Parathyroid adenoma (tissue), 2 donors: ENCODE results near the gene OPA3.
A peak's percentile ranks its signal among the peaks of the same experiment; 100 is the strongest.

Source experiments
- H2AFZ ChIP-seq: fragments of 300-600 bp; sonication (generic); one replicate; pipeline ENCODE4 v1.7.0; 2017; ENCODE audit warnings: antibody characterized with exemption, mild to moderate bottlenecking
- H3K27ac ChIP-seq: fragments of 300-600 bp; sonication (generic); one replicate; pipeline ENCODE4 v1.7.0; 2017
- H3K27me3 ChIP-seq: fragments of 300-600 bp; sonication (generic); one replicate; pipeline ENCODE4 v1.7.0; 2017; ENCODE audit warnings: low read length; ENCODE audit not compliant: control insufficient read depth, insufficient read depth
- H3K36me3 ChIP-seq: fragments of 300-600 bp; sonication (generic); one replicate; pipeline ENCODE4 v1.7.0; 2017; ENCODE audit warnings: low read length; ENCODE audit not compliant: control insufficient read depth, insufficient read depth
- H3K4me1 ChIP-seq: fragments of 300-600 bp; sonication (generic); one replicate; pipeline ENCODE4 v1.7.0; 2017; ENCODE audit warnings: control low read depth
- H3K4me2 ChIP-seq: fragments of 300-600 bp; sonication (generic); one replicate; pipeline ENCODE4 v1.7.0; 2017; ENCODE audit warnings: low read length
- H3K4me3 ChIP-seq: fragments of 300-600 bp; sonication (generic); one replicate; pipeline ENCODE4 v1.7.0; 2017; ENCODE audit warnings: low read depth, low read length
- H3K79me2 ChIP-seq: fragments of 300-600 bp; sonication (generic); one replicate; pipeline ENCODE4 v1.7.0; 2017; ENCODE audit warnings: control low read depth
- H3K9ac ChIP-seq: fragments of 300-600 bp; sonication (generic); one replicate; pipeline ENCODE4 v1.7.0; 2017; ENCODE audit warnings: mild to moderate bottlenecking
- H3K9me3 ChIP-seq: fragments of 300-600 bp; sonication (generic); one replicate; pipeline ENCODE4 v1.7.0; 2017; ENCODE audit warnings: low read length; ENCODE audit not compliant: control insufficient read depth
- TF ChIP-seq, protein P1 (sequence below): fragments of 300-600 bp; sonication (generic); IDR thresholded peaks from one replicate; pipeline ENCODE4 v1.7.0; 2017; ENCODE audit warnings: antibody characterized with exemption, mild to moderate bottlenecking
- donor health status: primary hyperparathyroidism.

OPA3 gene

DNA sequence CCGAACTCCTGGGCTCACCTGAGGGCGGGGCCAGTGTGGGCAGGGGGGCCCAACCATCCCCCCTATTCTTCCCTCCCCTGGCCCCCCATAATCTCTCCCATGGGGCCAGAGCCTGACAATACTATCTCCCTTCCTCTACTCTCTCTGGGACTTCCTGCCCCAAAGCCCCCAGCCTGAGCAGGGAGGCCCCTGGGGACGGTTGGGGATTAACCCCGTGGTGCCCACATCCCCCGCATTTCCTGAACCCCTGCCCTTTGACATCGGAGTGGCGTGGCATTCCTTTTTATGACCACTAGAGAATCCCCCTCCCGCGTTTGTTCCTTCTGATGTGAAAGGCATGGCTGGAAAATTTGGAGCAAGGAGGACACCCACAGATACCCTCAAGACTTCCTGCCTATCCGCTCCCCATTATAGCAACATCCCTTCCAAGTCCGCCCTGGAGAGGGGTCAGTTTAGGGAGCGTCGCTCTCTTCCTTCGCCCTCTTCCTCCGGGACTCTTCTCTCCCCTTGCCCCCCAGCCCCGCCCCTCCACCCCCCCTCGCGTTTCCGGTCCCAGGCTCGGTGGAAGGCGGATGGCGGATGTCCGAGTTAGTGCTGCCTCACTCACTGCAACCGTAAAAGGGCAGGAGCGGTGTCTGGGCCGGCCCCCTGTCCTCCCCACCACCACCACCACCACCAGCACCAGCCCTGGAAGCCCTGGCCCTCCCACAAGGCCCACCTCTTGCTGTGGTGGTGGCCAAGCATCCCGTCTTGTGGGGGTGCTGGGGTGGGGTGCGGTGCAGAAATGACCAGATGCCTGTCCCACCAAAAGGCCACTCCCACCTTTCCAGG, 75.5 kb downstream of the OPA3 start:
- Histone ChIP-seq H3K4me1 (peaks cover 7% of the 10 kb centered on the region), H3K79me2 (peaks cover 15% of the 10 kb centered on the region)
- TF ChIP-seq, protein P1, sequence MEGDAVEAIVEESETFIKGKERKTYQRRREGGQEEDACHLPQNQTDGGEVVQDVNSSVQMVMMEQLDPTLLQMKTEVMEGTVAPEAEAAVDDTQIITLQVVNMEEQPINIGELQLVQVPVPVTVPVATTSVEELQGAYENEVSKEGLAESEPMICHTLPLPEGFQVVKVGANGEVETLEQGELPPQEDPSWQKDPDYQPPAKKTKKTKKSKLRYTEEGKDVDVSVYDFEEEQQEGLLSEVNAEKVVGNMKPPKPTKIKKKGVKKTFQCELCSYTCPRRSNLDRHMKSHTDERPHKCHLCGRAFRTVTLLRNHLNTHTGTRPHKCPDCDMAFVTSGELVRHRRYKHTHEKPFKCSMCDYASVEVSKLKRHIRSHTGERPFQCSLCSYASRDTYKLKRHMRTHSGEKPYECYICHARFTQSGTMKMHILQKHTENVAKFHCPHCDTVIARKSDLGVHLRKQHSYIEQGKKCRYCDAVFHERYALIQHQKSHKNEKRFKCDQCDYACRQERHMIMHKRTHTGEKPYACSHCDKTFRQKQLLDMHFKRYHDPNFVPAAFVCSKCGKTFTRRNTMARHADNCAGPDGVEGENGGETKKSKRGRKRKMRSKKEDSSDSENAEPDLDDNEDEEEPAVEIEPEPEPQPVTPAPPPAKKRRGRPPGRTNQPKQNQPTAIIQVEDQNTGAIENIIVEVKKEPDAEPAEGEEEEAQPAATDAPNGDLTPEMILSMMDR = no peak

DNA sequence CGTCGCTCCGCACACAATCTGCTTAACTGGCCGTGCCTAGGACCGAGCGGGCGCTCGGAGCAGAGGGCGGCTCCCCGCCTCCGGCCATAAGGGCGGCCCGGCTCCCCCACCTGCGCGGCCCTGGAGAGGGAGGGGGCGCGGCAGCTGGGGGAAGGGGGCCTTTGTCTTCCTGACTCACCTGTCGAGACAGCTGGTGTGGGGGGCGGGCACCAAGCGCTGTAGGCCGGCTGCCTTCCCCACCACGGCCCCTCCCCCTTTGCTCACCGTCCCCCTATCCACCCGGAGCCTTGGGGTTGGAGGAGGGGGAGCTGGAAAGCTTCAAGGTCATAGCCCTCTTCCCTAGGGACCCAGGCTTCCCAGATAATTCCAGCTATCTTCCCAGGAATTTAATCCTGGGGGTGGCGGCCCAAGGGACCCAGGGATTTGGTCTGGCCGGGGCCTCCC, 76.2 kb downstream of the OPA3 start:
- Histone ChIP-seq H3K27me3 (no peaks in the 10 kb centered on the region), H3K79me2 (peaks cover 12% of the 10 kb centered on the region), H3K4me2 (peak overlapping the region; percentile 84), H2AFZ (peak overlapping the region; percentile 59), H3K36me3 (no peaks in the 10 kb centered on the region), H3K4me3 (peak overlapping the region; percentile 92), H3K4me1 (peaks cover 4% of the 10 kb centered on the region), H3K27ac (peak overlapping the region; percentile 81), H3K9me3 (no peaks in the 10 kb centered on the region), H3K9ac (peak overlapping the region; percentile 61)
- TF ChIP-seq, protein P1 = no peak

More for the DNA sequence above, 75.5 kb downstream of the OPA3 start:
- H3K4me3 ChIP-seq = peak overlapping the region; percentile 92
- peak overlapping the region; percentile 81 for H3K27ac ChIP-seq
- peak overlapping the region; percentile 15 for H3K9ac ChIP-seq
- H3K9me3 ChIP-seq = no peaks in the 10 kb centered on the region
- no peaks in the 10 kb centered on the region for H3K36me3 ChIP-seq
- peak overlapping the region; percentile 59 for H2AFZ ChIP-seq
- H3K27me3 ChIP-seq = no peaks in the 10 kb centered on the region
- peak overlapping the region; percentile 84 for H3K4me2 ChIP-seq

DNA sequence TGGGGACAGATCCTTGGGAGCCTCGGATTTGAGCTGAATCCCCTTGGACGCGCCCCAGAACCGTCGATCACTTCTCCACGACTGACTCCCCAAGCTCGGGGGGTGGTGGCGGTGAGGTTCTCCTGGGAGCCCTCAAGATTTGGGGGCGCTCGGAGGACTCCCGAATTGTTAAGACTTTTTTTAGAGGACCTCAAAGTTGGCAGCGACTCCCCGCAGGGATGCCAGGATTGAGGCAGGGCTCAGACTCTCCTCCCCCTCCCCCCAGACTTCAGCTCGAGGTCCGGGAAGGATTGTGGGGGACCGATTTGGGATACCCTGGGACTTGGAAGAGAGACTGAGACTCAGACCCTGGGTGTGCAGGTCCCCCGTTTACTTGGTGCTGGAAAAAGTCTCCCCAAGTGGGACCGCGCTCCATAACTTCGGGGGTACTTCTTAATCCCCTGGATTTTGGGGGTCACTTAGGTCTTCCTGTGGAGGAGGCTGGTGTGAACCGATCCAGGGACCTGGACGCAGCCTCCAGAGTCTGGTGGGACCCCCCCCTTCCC, 76.7 kb downstream of the OPA3 start:
- TF ChIP-seq, protein P1 = no peak
- peak overlapping the region; percentile 81 for H3K27ac ChIP-seq
- H3K79me2 ChIP-seq = peaks cover 12% of the 10 kb centered on the region
- peak overlapping the region; percentile 84 for H3K4me2 ChIP-seq
- H3K9me3 ChIP-seq = no peaks in the 10 kb centered on the region
- peak overlapping the region; percentile 92 for H3K4me3 ChIP-seq
- no peaks in the 10 kb centered on the region for H3K27me3 ChIP-seq
- peak overlapping the region; percentile 61 for H3K9ac ChIP-seq
- peaks cover 4% of the 10 kb centered on the region for H3K4me1 ChIP-seq
- H3K36me3 ChIP-seq = no peaks in the 10 kb centered on the region
- peak overlapping the region; percentile 97 for H2AFZ ChIP-seq

DNA sequence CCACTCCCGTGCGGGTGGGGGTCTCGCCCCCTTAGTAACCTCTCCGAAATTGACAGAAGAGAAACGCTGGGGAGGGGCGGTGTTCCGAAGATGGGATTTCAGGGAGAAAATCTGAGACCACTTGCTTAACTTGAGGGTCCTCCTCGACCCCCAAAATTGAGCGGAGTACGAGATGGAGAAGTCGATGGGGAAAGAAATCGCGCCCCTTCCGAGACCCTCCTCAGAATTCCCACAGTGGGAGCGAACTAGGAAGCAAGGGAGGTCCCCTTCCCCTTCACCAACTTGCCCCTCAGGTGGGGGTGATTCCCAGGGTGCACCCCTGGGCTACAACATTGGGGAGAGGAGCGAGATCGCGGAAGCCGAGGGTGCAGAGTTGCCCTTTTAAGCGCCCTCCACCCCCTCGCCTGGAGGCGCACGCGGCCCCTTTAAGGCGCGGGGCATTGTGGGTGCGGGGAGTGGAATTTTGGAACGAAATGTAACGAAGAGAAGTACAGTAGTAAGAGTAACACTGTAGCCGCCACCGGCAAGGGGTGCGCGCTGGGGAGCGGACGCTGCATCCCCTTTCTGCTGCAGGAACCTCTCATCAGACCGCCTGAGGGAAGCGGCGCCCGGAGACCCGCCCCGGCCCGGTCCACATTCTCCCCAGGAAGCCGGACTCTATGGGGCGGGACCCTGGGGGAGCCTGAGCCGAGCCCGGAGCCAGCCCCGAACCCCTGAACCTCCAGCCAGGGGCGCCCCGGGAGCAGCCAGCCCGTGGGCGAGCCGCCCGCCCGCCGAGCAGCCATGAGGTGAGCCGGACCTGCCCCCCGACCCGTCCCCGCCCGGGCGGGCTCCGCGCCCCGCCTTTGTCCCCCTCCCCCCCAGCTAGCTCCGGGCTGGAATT, 77.4 kb downstream of the OPA3 start, which contains the start of gene VASP:
VASP (plus strand) TSS at position 491 of the 883 bp plus-strand sequence; CDS start at position 784, 293 bp downstream.
- TF ChIP-seq, protein P1 = no peak
- H3K4me1 ChIP-seq = peaks cover 4% of the 10 kb centered on the region
- H3K27ac ChIP-seq = peak within 1 kb of the TSS; percentile 81
- H2AFZ ChIP-seq = peak within 1 kb of the TSS; percentile 97
- H3K36me3 ChIP-seq = no peaks in the 10 kb centered on the region
- H3K27me3 ChIP-seq = no peaks in the 10 kb centered on the region
- no peaks in the 10 kb centered on the region for H3K9me3 ChIP-seq
- peak within 1 kb of the TSS; percentile 84 for H3K4me2 ChIP-seq
- H3K4me3 ChIP-seq = peak within 1 kb of the TSS; percentile 92
- peaks cover 10% of the 10 kb centered on the region for H3K79me2 ChIP-seq
- H3K9ac ChIP-seq = peak within 1 kb of the TSS; percentile 61
